C4-2B (cell line): ENCODE data around the gene HK2.

Experiments used
- ZFX ChIP-seq: fragments of 450-650 bp; IDR thresholded peaks from 2 replicates; pipeline ENCODE4 v1.6.1; 2017
- TF ChIP-seq, protein P1 (sequence below): fragments of 450-650 bp; conservative IDR thresholded peaks from 2 replicates; pipeline ENCODE4 v1.5.1; 2017; ENCODE audit warnings: mild to moderate bottlenecking

DNA sequence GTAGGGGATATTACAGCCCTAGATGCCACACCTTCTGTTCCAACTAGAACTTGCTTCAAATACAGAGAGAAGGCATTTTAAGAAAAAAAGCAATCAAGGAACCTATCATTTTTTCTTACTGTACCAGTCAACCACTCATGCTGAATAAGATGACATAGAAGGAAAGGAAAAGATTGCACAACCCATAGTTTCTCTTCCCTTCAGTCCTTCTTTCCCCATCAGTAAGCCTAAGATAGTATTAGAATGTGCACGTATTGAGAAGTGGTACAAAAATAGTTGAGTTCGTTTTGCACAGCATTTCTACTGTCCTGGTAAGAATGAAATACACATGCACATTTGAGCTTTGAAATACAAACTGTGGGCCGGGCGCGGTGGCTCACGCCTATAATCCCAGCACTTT is 27.0 kb upstream of the HK2 start:
- TF ChIP-seq, protein P1, sequence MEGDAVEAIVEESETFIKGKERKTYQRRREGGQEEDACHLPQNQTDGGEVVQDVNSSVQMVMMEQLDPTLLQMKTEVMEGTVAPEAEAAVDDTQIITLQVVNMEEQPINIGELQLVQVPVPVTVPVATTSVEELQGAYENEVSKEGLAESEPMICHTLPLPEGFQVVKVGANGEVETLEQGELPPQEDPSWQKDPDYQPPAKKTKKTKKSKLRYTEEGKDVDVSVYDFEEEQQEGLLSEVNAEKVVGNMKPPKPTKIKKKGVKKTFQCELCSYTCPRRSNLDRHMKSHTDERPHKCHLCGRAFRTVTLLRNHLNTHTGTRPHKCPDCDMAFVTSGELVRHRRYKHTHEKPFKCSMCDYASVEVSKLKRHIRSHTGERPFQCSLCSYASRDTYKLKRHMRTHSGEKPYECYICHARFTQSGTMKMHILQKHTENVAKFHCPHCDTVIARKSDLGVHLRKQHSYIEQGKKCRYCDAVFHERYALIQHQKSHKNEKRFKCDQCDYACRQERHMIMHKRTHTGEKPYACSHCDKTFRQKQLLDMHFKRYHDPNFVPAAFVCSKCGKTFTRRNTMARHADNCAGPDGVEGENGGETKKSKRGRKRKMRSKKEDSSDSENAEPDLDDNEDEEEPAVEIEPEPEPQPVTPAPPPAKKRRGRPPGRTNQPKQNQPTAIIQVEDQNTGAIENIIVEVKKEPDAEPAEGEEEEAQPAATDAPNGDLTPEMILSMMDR = no peak
- TF ChIP-seq ZFX = no peak
